Trophoblast cell (in vitro differentiated cells and primary cell): ENCODE data around the gene PRKRIP1.

ENCODE experiments used
- DNase-seq, 2 donors: peaks; one replicate each; pipeline ENCODE4 v3.0.0-alpha.2; 2016
- H2AFZ ChIP-seq: 2 replicates; pipeline ENCODE4 v1.6.1; 2013; ENCODE audit warnings: low read length, moderate library complexity, mild to moderate bottlenecking; ENCODE audit not compliant: insufficient read depth, poor library complexity
- H2AK5ac ChIP-seq: 2 replicates; pipeline ENCODE4 v1.6.1; 2013; ENCODE audit warnings: mild to moderate bottlenecking, low read length
- H2BK120ac ChIP-seq: 2 replicates; pipeline ENCODE4 v1.6.1; 2013; ENCODE audit warnings: low read length, mild to moderate bottlenecking, moderate library complexity; ENCODE audit not compliant: insufficient read depth, poor library complexity
- H2BK12ac ChIP-seq: 2 replicates; pipeline ENCODE4 v1.6.1; 2013; ENCODE audit warnings: mild to moderate bottlenecking, low read length, moderate library complexity
- H2BK5ac ChIP-seq: 2 replicates; pipeline ENCODE4 v1.6.1; 2013; ENCODE audit warnings: low read length, low read depth, moderate library complexity, mild to moderate bottlenecking; ENCODE audit not compliant: poor library complexity
- H3K14ac ChIP-seq: 2 replicates; pipeline ENCODE4 v1.6.1; 2013; ENCODE audit warnings: mild to moderate bottlenecking, low read length
- H3K18ac ChIP-seq: 2 replicates; pipeline ENCODE4 v1.6.1; 2013; ENCODE audit warnings: mild to moderate bottlenecking, low read length
- H3K23ac ChIP-seq: 2 replicates; pipeline ENCODE4 v1.6.1; 2013; ENCODE audit warnings: low read length
- H3K27ac ChIP-seq: 2 replicates; pipeline ENCODE4 v1.5.1; 2013; ENCODE audit warnings: low read depth, mild to moderate bottlenecking, inconsistent platforms, low read length, moderate library complexity
- H3K27me3 ChIP-seq: 2 replicates; pipeline ENCODE4 v1.6.1; 2013; ENCODE audit warnings: inconsistent platforms, mild to moderate bottlenecking, low read length, moderate library complexity; ENCODE audit not compliant: insufficient read depth
- H3K36me3 ChIP-seq, 2 experiments: 1 replicate in 1 of 2; 2 replicates in 1 of 2; pipeline ENCODE4 v1.6.1; 2013; ENCODE audit warnings: low read length in 2 of 2, mild to moderate bottlenecking in 2 of 2, moderate library complexity in 1 of 2; ENCODE audit not compliant: insufficient read depth in 2 of 2, control insufficient read depth in 1 of 2
- H3K4ac ChIP-seq: 2 replicates; pipeline ENCODE4 v1.6.1; 2013; ENCODE audit warnings: low read depth, mild to moderate bottlenecking, low read length, moderate library complexity
- H3K4me1 ChIP-seq, 2 experiments: 1 replicate in 1 of 2; 2 replicates in 1 of 2; pipeline ENCODE4 v1.6.1; 2013; ENCODE audit warnings: low read length in 2 of 2, mild to moderate bottlenecking in 2 of 2, moderate library complexity in 1 of 2; ENCODE audit not compliant: insufficient read depth in 2 of 2, control insufficient read depth in 1 of 2
- H3K4me2 ChIP-seq: 2 replicates; pipeline ENCODE4 v1.6.1; 2013; ENCODE audit warnings: inconsistent platforms, mild to moderate bottlenecking, low read length, moderate library complexity
- H3K4me3 ChIP-seq: 2 replicates; pipeline ENCODE4 v1.5.1; 2013; ENCODE audit warnings: mild to moderate bottlenecking, low read depth, low read length, inconsistent platforms
- H3K79me1 ChIP-seq: one replicate; pipeline ENCODE4 v1.6.1; 2013; ENCODE audit warnings: low read length
- H3K79me2 ChIP-seq: 2 replicates; pipeline ENCODE4 v1.6.1; 2013; ENCODE audit warnings: low read length, mild to moderate bottlenecking; ENCODE audit not compliant: control insufficient read depth, insufficient read depth, poor library complexity
- H3K9ac ChIP-seq: 2 replicates; pipeline ENCODE4 v1.6.1; 2013; ENCODE audit warnings: mild to moderate bottlenecking, low read length
- H3K9me3 ChIP-seq: 2 replicates; pipeline ENCODE4 v1.6.1; 2013; ENCODE audit warnings: low read depth, mild to moderate bottlenecking, control low read depth, inconsistent platforms, low read length; ENCODE audit not compliant: insufficient read depth
- H4K12ac ChIP-seq: 2 replicates; pipeline ENCODE4 v1.6.1; 2013; ENCODE audit warnings: low read depth, mild to moderate bottlenecking, low read length, moderate library complexity
- H4K8ac ChIP-seq: 2 replicates; pipeline ENCODE4 v1.6.1; 2013; ENCODE audit warnings: low read depth, mild to moderate bottlenecking, low read length, moderate library complexity
- H4K91ac ChIP-seq: one replicate; pipeline ENCODE4 v1.6.1; 2013; ENCODE audit warnings: low read depth, mild to moderate bottlenecking, low read length, moderate library complexity
- WGBS: extraction: QIAGEN DNeasy Blood & Tissue Kit; methylation state at CpG from one replicate; pipeline ENCODE4 v1.1.7; 2013; ENCODE audit warnings: missing lambda C conversion rate; ENCODE audit not compliant: insufficient read length, insufficient coverage; ENCODE audit errors: extremely low coverage; 5-methylcytosine and 5-hydroxymethylcytosine counted together

Gene PRKRIP1

GRCh38 chr7:102444961-102445673, 49.0 kb downstream of the PRKRIP1 start:
- no CpG with 5 or more reads among the region's 17 CpGs for WGBS
- Histone ChIP-seq H3K23ac (no peak overlapping the region), H3K36me3 (peaks cover 29 to 34% of the 10 kb centered on the region in 2 experiments)

GRCh38 chr7:102445674-102446071, 49.5 kb downstream of the PRKRIP1 start:
- H3K79me2 ChIP-seq: no peaks in the 10 kb centered on the region
- no peak overlapping the region for H3K14ac ChIP-seq
- H3K23ac ChIP-seq: no peak overlapping the region
- H3K4me1 ChIP-seq: peaks cover 0 to under 1% of the 10 kb centered on the region in 2 experiments
- H2AK5ac ChIP-seq: no peak overlapping the region
- no peaks in the 10 kb centered on the region for H3K9me3 ChIP-seq
- no peak overlapping the region for H3K27ac ChIP-seq
- H4K91ac ChIP-seq: no peak overlapping the region
- no peak overlapping the region for H3K4ac ChIP-seq
- WGBS: no CpG with 5 or more reads among the region's 2 CpGs
- H4K12ac ChIP-seq: no peak overlapping the region
- H3K79me1 ChIP-seq: no peaks in the 10 kb centered on the region
- peaks cover 29 to 34% of the 10 kb centered on the region in 2 experiments for H3K36me3 ChIP-seq
- H2AFZ ChIP-seq: no peak overlapping the region
- no peak overlapping the region for H4K8ac ChIP-seq
- DNase-seq: no peak
- H3K4me2 ChIP-seq: no peak overlapping the region
- H3K4me3 ChIP-seq: no peak overlapping the region
- H3K27me3 ChIP-seq: no peaks in the 10 kb centered on the region
- no peak overlapping the region for H2BK120ac ChIP-seq
- no peak overlapping the region for H2BK5ac ChIP-seq
- H2BK12ac ChIP-seq: no peak overlapping the region
- no peak overlapping the region for H3K18ac ChIP-seq
- H3K9ac ChIP-seq: no peak overlapping the region

More at GRCh38 chr7:102444961-102445673, 49.0 kb downstream of the PRKRIP1 start:
- Histone ChIP-seq H3K4me2 (no peak overlapping the region), H2AFZ (no peak overlapping the region), H4K91ac (no peak overlapping the region), H3K4me3 (no peak overlapping the region), H2BK5ac (no peak overlapping the region), H3K9me3 (no peaks in the 10 kb centered on the region), H3K14ac (no peak overlapping the region), H3K4ac (no peak overlapping the region), H3K79me1 (no peaks in the 10 kb centered on the region), H3K27ac (no peak overlapping the region), H3K4me1 (peaks cover 4 to 5% of the 10 kb centered on the region in 2 experiments), H2BK12ac (no peak overlapping the region), H4K8ac (no peak overlapping the region), H4K12ac (no peak overlapping the region), H3K79me2 (no peaks in the 10 kb centered on the region), H3K27me3 (no peaks in the 10 kb centered on the region), H2BK120ac (no peak overlapping the region), H3K18ac (no peak overlapping the region), H2AK5ac (no peak overlapping the region), H3K9ac (no peak overlapping the region)
- no peak for DNase-seq

- Histone ChIP-seq H3K9ac (no peak overlapping the region), H3K18ac (no peak overlapping the region), H3K9me3 (no peaks in the 10 kb centered on the region), H2AFZ (no peak overlapping the region), H3K79me2 (no peaks in the 10 kb centered on the region), H3K4ac (no peak overlapping the region), H3K27ac (no peak overlapping the region), H2BK5ac (no peak overlapping the region), H4K91ac (no peak overlapping the region), H3K36me3 (peaks cover 29 to 31% of the 10 kb centered on the region in 2 experiments), H3K23ac (no peak overlapping the region), H2BK12ac (no peak overlapping the region), H3K14ac (no peak overlapping the region), H2BK120ac (no peak overlapping the region), H3K79me1 (no peaks in the 10 kb centered on the region), H3K4me2 (no peak overlapping the region), H4K12ac (no peak overlapping the region), H3K4me1 (peaks cover under 1 to 3% of the 10 kb centered on the region in 2 experiments), H2AK5ac (no peak overlapping the region), H3K27me3 (no peaks in the 10 kb centered on the region), H4K8ac (no peak overlapping the region), H3K4me3 (no peak overlapping the region)
- DNase-seq: no peak
- no CpG with 5 or more reads among the region's 41 CpGs for WGBS
Observed at GRCh38 chr7:102446387-102447156, 50.4 kb downstream of the PRKRIP1 start.

GRCh38 chr7:102447311-102447710, 51.1 kb downstream of the PRKRIP1 start:
- H4K12ac ChIP-seq: no peak overlapping the region
- no peak overlapping the region for H3K9ac ChIP-seq
- H3K4me2 ChIP-seq: no peak overlapping the region
- peaks cover 2% of the 10 kb centered on the region for H3K79me1 ChIP-seq
- no peaks in the 10 kb centered on the region for H3K27me3 ChIP-seq
- H4K8ac ChIP-seq: no peak overlapping the region
- H3K18ac ChIP-seq: no peak overlapping the region
- H3K27ac ChIP-seq: no peak overlapping the region
- DNase-seq: no peak
- H2AK5ac ChIP-seq: no peak overlapping the region
- H3K4me1 ChIP-seq: peaks cover 3 to 5% of the 10 kb centered on the region in 2 experiments
- H3K36me3 ChIP-seq: peaks cover 22 to 27% of the 10 kb centered on the region in 2 experiments
- no peak overlapping the region for H3K4me3 ChIP-seq
- no peak overlapping the region for H2BK12ac ChIP-seq
- no peak overlapping the region for H2BK120ac ChIP-seq
- H3K4ac ChIP-seq: no peak overlapping the region
- no CpG with 5 or more reads among the region's 14 CpGs for WGBS
- no peaks in the 10 kb centered on the region for H3K79me2 ChIP-seq
- no peak overlapping the region for H4K91ac ChIP-seq
- no peak overlapping the region for H2BK5ac ChIP-seq
- no peak overlapping the region for H2AFZ ChIP-seq
- no peak overlapping the region for H3K23ac ChIP-seq
- no peak overlapping the region for H3K14ac ChIP-seq
- H3K9me3 ChIP-seq: no peaks in the 10 kb centered on the region
